Stimulated activated naive B cell treated with anti-CD40 and anti-IgM and Interleukin-4, amounts not matched to agents 10 μg/mL and 1 μg/mL and 100 μg/mL, for 72 hours (primary cell): Measurements from ENCODE around the gene PDE8B.

Source experiments
- ATAC-seq, 2 donors: fragments of 150-1000 bp; cut with Tn5 transposase; replicated peaks; 2 replicates each; pipeline ENCODE4 v1.10.0; 2021; ENCODE audit warnings: moderate library complexity in 1 of 2
- DNase-seq: peaks from one replicate; pipeline ENCODE4 v3.0.0; 2021
- H3K27ac Mint-ChIP-seq: one replicate; pipeline ENCODE4 v1.8.0; 2022; ENCODE audit warnings: mild to moderate bottlenecking, mixed read lengths
- H3K27me3 Mint-ChIP-seq, 2 donors: one replicate each; pipeline ENCODE4 v1.8.0; 2022; ENCODE audit warnings: mixed read lengths in 2 of 2
- H3K36me3 Mint-ChIP-seq, 2 donors: one replicate each; pipeline ENCODE4 v1.8.0; 2022; ENCODE audit warnings: mixed read lengths in 2 of 2, mild to moderate bottlenecking in 1 of 2
- H3K4me1 Mint-ChIP-seq, 2 donors: one replicate each; pipeline ENCODE4 v1.8.0; 2022; ENCODE audit warnings: mixed read lengths in 2 of 2, mild to moderate bottlenecking in 1 of 2
- H3K4me3 Mint-ChIP-seq, 2 donors: one replicate each; pipeline ENCODE4 v1.8.0; 2022; ENCODE audit warnings: mild to moderate bottlenecking in 2 of 2, mixed read lengths in 2 of 2, moderate library complexity in 1 of 2
- H3K9me3 Mint-ChIP-seq, 2 donors: one replicate each; pipeline ENCODE4 v1.8.0; 2022; ENCODE audit warnings: mixed read lengths in 2 of 2, mild to moderate bottlenecking in 1 of 2

The PDE8B gene

DNA sequence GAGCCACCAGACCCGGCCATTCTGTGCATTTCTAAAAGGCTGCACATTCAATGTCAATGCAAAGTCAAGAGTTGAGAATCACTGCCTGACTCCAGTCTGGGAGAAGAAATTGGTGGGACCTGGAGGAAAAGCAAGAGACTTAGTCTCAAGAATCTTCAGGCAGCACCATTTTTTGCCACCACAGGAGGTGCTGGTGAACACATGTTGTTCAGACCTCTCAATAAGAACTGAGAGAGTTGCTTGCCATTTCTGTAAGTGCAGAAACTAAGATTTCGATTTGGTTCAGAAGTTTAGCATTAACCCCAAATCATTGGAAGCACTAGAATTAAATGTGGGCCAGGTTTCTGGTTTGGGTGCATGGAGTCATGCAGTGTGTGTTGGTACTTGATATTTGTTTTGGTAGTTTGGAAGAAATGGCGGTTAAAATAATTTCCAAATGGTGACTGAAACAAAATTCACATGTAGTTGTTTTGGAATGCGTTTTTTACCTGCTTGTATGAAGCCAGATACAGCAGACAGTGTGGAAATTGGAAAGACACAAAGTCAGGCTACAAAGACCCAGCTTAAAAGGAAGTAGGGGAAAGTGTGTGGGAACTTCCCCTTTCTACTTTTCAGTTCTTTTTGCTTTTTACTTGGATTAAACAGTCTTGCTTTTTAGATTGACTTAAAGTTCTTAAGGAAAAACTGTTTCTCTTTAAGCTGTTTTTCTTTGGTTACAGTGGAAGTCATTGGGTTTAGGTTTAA, 20.4 kb downstream of the PDE8B start:
- ATAC-seq (peak; percentile 32 to 41), DNase-seq (no peak)
- Mint-ChIP-seq H3K4me3 (peak overlapping the region in 1 of 2 donors; percentile 52), H3K27me3 (no peaks in the 10 kb centered on the region), H3K4me1 (peaks cover 8 to 21% of the 10 kb centered on the region in 2 donors), H3K36me3 (peaks cover 0 to 2% of the 10 kb centered on the region in 2 donors), H3K27ac (no peak overlapping the region), H3K9me3 (peaks cover 4% of the 10 kb centered on the region in 2 donors)

DNA sequence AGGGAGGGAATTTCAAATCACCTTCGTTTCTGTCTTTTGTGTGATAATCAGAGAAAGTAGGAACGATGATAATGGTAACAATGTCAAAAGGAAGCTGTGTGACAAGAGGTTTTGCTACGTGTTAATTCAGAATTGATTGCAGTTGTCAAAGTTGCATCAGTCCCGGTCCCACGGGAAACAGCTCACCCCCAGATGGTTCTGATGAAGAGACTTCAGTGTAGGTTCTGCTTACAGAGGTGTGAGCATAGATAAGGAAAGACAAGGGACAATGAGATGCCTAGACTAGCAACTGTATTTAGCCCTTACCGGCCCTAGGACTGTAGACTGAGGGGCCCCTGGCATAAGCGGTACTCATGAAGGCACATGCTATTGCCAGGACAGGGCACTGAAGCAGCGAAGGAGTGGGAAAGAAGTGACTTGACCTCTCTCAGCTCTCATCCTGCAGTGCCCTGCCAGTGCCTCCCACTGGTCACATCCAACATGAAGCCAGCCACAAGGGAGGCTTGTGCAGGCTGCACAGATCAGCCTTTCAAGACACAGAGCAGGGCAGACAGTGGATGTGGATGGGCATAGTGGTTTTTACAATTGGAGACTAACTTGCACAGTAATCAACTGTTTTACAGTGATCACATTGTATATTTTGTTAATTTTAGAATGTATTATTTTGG, 21.1 kb downstream of the PDE8B start:
- Mint-ChIP-seq H3K27ac (no peak overlapping the region), H3K27me3 (no peaks in the 10 kb centered on the region), H3K36me3 (peaks cover 0 to 2% of the 10 kb centered on the region in 2 donors), H3K9me3 (peaks cover 4 to 7% of the 10 kb centered on the region in 2 donors), H3K4me3 (peak overlapping the region in 1 of 2 donors; percentile 52), H3K4me1 (peaks cover 13 to 28% of the 10 kb centered on the region in 2 donors)
- peak; percentile 14 to 26 for ATAC-seq
- no peak for DNase-seq

DNA sequence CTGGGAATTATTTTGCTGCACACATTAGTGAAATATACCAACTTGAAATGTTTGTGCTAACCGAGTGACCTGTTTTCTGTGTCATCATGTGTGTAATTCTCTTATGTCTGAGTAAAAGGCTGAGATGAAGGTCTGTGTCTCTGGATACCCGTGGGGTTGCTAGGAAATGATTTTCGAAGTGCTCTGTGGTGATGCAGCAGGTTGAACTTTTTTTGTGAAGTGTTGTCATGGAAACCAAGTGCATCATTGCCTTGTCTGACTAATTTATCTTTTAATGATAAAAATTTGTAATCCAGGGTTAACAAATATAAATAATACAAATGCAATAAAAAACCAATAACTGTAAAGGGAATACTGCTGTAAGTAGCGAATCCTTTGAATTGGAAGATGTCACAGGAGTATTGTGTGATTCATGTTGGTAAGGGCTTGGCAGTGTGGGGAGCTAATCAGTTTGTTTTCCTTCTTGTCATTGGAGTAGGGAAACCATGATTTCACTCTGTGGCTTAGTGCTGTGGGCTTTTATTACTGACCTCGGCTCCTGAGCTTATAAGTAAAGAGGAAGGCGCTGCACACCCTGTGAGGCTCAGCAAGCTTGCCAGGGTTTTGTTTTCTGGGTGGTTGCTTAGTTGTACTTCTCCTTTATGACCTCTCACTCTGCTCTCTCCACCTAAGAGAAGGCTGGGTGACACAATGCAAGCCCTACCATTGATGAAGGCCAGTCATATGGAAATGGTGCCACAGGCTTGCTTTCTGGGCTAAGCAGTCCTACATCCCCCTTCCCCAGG, 22.3 kb downstream of the PDE8B start:
- no peak overlapping the region for H3K27ac Mint-ChIP-seq
- DNase-seq (peak; percentile 17), ATAC-seq (peak; percentile 92 to 95)
- H3K4me1 Mint-ChIP-seq, result peaks cover 13 to 28% of the 10 kb centered on the region in 2 donors
- no peaks in the 10 kb centered on the region for H3K27me3 Mint-ChIP-seq
- H3K36me3 Mint-ChIP-seq, result peaks cover 0 to 2% of the 10 kb centered on the region in 2 donors
- H3K4me3 Mint-ChIP-seq, result no peak overlapping the region
- H3K9me3 Mint-ChIP-seq, result peaks cover 4 to 7% of the 10 kb centered on the region in 2 donors

DNA sequence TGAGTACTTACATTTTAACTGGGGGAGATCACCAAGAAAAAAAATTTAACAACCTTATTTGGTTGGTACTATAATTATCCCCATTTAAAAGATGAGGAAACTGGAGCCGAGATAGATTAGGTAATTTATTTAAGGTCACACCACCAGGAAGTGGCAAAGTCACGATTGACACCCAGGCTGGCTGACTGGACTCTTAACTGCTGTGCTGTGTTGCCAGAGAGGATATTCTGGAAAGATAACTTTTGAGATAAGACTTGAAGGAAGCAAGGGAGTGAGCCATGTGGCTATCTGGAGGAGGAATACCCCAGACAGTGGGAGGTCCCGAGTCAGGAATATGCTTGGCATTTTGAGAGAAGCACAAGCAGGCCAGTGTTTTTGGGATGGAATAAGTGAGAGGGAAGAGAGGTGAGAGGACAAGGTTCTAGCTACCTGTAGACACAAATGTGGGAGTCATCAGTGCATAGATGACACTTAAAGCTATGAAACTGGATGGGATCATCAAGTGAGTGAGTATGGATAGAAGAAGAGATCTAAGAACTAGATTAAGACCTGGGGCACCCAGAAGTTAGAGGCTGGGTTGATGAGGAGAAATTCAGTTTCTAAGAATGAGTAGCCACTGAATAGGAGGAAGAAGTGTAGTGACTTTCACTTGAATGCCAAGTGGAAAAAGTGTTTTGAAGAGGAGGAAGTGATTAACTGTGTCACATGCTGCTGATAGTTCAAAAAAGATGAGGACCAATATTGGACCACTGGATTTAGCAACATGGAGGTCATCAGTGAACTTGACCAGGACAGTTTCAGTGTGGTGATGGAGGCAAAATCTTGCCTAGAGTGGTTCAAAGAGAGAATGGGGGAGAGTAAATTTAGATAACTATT, 25.6 kb downstream of the PDE8B start:
- DNase-seq (no peak), ATAC-seq (peak; percentile 30)
- no peak overlapping the region for H3K27ac Mint-ChIP-seq
- H3K36me3 Mint-ChIP-seq, result no peaks in the 10 kb centered on the region
- no peaks in the 10 kb centered on the region for H3K27me3 Mint-ChIP-seq
- H3K4me3 Mint-ChIP-seq, result no peak overlapping the region
- peaks cover 0 to 4% of the 10 kb centered on the region in 2 donors for H3K9me3 Mint-ChIP-seq
- H3K4me1 Mint-ChIP-seq, result peaks cover 9 to 20% of the 10 kb centered on the region in 2 donors

DNA sequence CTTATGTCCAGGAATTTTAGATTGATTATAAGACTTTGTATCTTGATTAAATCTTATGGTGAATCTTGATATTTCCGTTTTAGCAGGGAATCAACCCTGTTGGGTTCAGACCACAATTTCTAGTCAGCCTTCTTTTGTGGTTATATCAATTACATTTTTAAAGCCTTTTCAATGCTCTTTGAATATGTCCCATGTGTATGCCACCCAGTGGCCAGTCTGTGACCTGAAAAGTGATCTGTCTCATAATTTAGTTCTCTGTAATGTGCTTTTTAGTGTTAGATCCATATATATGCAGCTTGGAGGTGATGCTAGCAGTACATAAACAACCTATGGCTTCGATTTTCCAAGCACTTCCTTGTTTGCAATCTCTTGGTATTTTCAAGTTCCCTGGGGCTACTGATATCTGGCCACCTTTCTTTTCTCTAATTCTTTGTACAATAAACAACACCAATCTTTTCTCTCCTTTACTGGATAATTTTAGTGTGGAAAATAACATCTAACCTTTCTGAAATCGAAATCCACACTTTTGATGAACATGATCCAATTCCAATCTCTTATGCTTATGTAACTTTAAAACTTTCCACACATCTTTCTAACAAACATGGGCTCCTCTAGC, 28.8 kb downstream of the PDE8B start:
- peak in 1 of 2 donors; percentile 61 for ATAC-seq
- Mint-ChIP-seq H3K27ac (no peak overlapping the region), H3K4me1 (peaks cover 5 to 9% of the 10 kb centered on the region in 2 donors), H3K36me3 (no peaks in the 10 kb centered on the region), H3K4me3 (no peak overlapping the region), H3K27me3 (no peaks in the 10 kb centered on the region), H3K9me3 (peaks cover 0 to 4% of the 10 kb centered on the region in 2 donors)
- DNase-seq, result no peak

DNA sequence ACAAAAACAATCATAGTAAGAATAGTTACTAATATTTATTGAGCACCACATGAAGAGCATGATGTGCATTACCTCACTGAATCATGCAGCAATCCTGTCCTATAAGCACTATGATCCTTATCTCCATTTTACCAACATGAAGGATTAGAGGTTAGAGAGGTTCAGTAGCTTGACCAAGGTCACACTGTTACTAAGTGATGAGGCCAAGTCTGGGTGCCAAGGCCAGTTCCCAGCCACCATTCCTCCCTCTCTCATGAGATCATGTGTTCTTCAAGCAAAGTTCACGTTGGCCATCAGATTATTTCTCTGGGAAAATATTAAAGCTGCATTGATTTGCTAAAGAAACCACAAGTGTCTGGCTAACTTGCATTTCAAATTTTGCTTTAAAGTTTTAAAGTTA, 31.0 kb downstream of the PDE8B start:
- Mint-ChIP-seq H3K36me3 (no peaks in the 10 kb centered on the region), H3K4me3 (no peak overlapping the region), H3K27me3 (no peaks in the 10 kb centered on the region), H3K9me3 (peaks cover 0 to under 1% of the 10 kb centered on the region in 2 donors), H3K27ac (no peak overlapping the region), H3K4me1 (peaks cover under 1 to 2% of the 10 kb centered on the region in 2 donors)
- ATAC-seq, result no peak
- no peak for DNase-seq

DNA sequence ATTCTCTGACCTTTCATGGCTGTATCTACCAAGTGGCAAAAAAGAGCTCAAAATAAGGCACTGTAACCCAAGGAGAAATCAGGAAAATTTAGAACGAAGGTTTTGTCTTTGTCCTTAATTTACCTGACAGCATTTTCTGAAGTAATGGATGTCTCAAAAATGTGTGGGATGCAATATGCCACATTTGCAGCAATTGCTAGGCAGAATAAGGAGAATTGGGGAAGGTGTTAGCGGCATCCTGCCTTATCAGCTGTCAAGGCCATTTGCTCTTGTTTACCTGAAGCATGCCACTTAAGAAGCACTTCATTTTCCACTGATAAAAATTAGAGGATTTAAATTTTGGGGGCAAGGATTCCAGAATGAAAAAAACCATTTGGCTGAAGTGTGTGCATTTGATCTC, 39.0 kb downstream of the PDE8B start:
- ATAC-seq, result no peak
- no peak for DNase-seq
- Mint-ChIP-seq H3K9me3 (no peaks in the 10 kb centered on the region), H3K36me3 (no peaks in the 10 kb centered on the region), H3K27me3 (peaks cover 2 to 6% of the 10 kb centered on the region in 2 donors), H3K27ac (no peak overlapping the region), H3K4me3 (no peak overlapping the region), H3K4me1 (peaks cover 1 to 6% of the 10 kb centered on the region in 2 donors)

DNA sequence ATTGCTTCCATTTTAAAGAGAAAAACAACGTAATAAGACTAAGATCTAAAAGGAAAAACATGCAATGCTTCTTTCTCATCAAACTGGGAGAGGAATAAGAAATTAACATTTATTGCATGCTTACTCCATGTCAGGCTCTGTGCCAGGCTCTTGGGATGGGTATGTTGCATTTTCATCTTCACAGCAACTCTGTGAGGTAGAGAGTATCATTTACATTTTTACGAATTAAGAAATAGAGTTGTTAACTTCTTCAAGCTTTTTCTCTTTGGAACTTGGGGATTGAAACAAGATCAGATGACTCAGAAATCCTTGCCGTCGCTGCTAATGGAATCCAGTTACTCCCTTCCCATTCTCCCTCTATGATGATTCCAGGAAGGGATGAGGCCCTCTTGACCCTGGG, 39.5 kb downstream of the PDE8B start:
- DNase-seq, result no peak
- ATAC-seq, result no peak
- no peaks in the 10 kb centered on the region for H3K9me3 Mint-ChIP-seq
- no peak overlapping the region for H3K27ac Mint-ChIP-seq
- peaks cover 1 to 6% of the 10 kb centered on the region in 2 donors for H3K4me1 Mint-ChIP-seq
- peaks cover 6 to 7% of the 10 kb centered on the region in 2 donors for H3K27me3 Mint-ChIP-seq
- H3K36me3 Mint-ChIP-seq, result no peaks in the 10 kb centered on the region
- no peak overlapping the region for H3K4me3 Mint-ChIP-seq

DNA sequence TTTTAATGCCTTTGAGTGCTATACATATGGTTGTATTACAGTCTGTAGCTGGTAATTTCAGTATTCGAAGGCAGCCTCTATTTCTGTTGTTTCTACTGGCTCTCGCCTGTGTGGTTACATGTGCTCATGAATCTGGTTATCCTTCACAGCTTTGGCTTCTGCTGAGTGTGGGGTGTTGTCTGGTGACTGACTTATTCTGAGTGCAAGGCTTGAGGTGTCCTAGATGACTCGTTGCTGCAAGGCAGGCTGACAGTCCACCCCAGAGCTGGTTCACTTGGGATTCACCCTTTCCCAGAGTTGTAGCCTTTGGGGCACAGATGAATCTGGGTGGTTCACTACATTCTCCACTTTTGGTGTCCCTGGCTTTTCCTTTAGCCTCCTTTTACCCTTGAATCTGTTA, 41.4 kb downstream of the PDE8B start:
- Mint-ChIP-seq H3K27ac (no peak overlapping the region), H3K9me3 (peaks cover under 1 to 2% of the 10 kb centered on the region in 2 donors), H3K36me3 (no peaks in the 10 kb centered on the region), H3K4me3 (no peak overlapping the region), H3K27me3 (peaks cover 6 to 17% of the 10 kb centered on the region in 2 donors), H3K4me1 (peaks cover 1 to 6% of the 10 kb centered on the region in 2 donors)
- no peak for ATAC-seq
- no peak for DNase-seq

DNA sequence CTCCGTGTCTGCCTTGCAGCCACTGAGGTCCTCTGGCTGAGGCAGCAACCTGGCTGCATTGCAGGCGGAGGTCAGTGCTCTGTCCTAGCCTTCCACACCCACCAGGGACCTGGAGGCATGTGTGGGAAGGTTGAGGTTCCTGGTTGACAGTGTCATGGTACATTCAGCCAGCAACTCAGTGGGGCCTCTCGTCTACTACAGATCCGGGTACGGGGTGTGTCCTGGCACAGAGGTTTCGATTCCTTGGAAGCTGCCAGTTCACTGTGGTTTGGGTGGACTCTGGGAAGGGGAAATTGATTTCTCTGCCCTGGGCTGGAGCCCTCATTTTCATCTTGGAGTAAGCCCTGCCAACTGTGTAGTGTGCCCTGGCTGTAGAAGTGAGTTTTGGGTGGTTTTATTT, 45.1 kb downstream of the PDE8B start:
- DNase-seq, result no peak
- H3K4me3 Mint-ChIP-seq, result no peak overlapping the region
- peaks cover 13 to 23% of the 10 kb centered on the region in 2 donors for H3K27me3 Mint-ChIP-seq
- peaks cover 2 to 5% of the 10 kb centered on the region in 2 donors for H3K9me3 Mint-ChIP-seq
- H3K4me1 Mint-ChIP-seq, result peaks cover 4 to 12% of the 10 kb centered on the region in 2 donors
- no peaks in the 10 kb centered on the region for H3K36me3 Mint-ChIP-seq
- no peak for ATAC-seq
- no peak overlapping the region for H3K27ac Mint-ChIP-seq

DNA sequence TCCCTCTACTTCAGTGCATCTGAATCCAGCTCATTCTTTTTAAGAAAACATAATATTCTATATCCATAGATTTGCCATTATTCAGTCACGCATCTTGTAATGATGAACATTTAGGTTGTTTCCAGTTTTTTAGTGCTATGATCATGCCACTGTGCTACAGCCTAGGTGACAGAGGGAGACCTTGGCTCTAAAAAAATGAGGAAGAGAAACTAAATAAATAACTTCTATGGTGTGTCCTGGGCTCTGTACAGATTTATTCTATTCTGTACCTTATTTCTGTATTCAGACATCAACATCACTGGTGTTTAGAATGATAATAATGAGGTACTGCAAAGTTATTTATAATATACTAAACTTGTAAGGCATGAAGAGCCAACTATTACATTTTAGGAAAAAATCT, 45.9 kb downstream of the PDE8B start:
- peaks cover 12 to 23% of the 10 kb centered on the region in 2 donors for H3K27me3 Mint-ChIP-seq
- H3K27ac Mint-ChIP-seq, result no peak overlapping the region
- H3K36me3 Mint-ChIP-seq, result no peaks in the 10 kb centered on the region
- H3K4me1 Mint-ChIP-seq, result peaks cover 4 to 11% of the 10 kb centered on the region in 2 donors
- H3K4me3 Mint-ChIP-seq, result no peak overlapping the region
- peaks cover 2 to 5% of the 10 kb centered on the region in 2 donors for H3K9me3 Mint-ChIP-seq
- ATAC-seq, result peak; percentile 38 to 49
- no peak for DNase-seq

DNA sequence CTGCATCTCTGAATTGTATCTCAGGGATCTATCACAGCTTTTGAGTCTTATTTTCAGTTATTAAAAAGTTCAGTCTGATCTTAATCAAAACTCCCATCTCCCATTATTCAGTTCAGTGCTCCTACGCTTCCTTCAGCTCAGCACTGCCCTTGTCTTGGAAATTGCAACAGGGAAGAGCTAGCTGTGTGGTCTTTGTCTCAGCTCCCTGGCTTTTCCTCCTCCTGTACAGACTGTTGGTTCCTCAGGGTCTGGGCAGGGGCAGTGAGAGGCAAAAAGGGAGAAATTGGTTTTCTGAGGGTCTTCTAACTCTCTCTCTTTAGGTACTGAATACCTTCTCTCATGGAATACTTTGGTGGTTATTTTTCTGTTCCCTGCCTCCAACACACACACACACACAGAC, 48.2 kb downstream of the PDE8B start:
- ATAC-seq (no peak), DNase-seq (no peak)
- no peak overlapping the region for H3K4me3 Mint-ChIP-seq
- peaks cover 12 to 23% of the 10 kb centered on the region in 2 donors for H3K27me3 Mint-ChIP-seq
- H3K9me3 Mint-ChIP-seq, result peaks cover 2 to 5% of the 10 kb centered on the region in 2 donors
- H3K27ac Mint-ChIP-seq, result no peak overlapping the region
- peaks cover 4 to 11% of the 10 kb centered on the region in 2 donors for H3K4me1 Mint-ChIP-seq
- H3K36me3 Mint-ChIP-seq, result no peaks in the 10 kb centered on the region

DNA sequence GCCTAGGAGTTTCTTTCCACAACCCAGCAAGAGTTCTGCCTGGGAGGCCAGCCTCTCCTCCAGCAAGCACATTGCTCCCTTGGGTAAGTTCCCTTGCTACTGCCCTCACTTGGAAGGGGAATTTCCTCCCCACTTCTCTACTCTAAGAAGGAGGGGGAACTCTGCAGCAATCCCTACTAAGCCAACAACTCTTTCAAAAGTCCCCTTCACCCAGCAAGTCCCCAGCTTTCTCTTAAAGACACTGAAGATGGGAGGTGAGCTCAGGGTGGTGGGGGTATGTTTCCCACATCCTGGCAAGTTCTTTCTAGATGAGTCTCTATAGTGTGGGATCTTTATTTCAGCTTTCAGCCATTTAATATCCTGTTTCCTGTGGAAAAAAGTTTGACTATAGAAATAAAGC, 49.0 kb downstream of the PDE8B start:
- DNase-seq (no peak), ATAC-seq (peak in 1 of 2 donors; percentile 45)
- Mint-ChIP-seq H3K4me1 (peaks cover 4 to 11% of the 10 kb centered on the region in 2 donors), H3K4me3 (no peak overlapping the region), H3K27ac (peak overlapping the region; percentile 37), H3K27me3 (peaks cover 12 to 22% of the 10 kb centered on the region in 2 donors), H3K36me3 (no peaks in the 10 kb centered on the region), H3K9me3 (peaks cover 2 to 5% of the 10 kb centered on the region in 2 donors)
